ENCODE results near the gene HOXD10.

DNA sequence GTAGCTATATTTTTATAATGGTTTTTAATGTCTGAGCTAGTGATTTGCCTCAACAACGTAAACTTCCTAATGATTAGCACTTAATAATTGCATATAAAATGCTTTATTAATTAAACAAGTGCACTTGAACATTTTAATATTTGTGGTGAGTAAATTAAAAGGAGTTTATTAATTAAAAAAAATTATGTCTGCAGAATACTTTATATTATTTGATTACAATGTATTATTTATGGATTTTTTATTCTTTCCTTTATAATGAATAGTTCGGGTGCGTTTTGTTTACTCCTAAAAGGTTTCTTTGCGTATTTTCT is 15.2 kb downstream of the HOXD10 start:
- TF ChIP-seq, protein P1, sequence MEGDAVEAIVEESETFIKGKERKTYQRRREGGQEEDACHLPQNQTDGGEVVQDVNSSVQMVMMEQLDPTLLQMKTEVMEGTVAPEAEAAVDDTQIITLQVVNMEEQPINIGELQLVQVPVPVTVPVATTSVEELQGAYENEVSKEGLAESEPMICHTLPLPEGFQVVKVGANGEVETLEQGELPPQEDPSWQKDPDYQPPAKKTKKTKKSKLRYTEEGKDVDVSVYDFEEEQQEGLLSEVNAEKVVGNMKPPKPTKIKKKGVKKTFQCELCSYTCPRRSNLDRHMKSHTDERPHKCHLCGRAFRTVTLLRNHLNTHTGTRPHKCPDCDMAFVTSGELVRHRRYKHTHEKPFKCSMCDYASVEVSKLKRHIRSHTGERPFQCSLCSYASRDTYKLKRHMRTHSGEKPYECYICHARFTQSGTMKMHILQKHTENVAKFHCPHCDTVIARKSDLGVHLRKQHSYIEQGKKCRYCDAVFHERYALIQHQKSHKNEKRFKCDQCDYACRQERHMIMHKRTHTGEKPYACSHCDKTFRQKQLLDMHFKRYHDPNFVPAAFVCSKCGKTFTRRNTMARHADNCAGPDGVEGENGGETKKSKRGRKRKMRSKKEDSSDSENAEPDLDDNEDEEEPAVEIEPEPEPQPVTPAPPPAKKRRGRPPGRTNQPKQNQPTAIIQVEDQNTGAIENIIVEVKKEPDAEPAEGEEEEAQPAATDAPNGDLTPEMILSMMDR (IDR thresholded peaks at IDR 0.05; ENCODE audit: low read depth, low read length, missing input control): no peak
- no peak for TF ChIP-seq SP1 (IDR thresholded peaks at IDR 0.05)
